ENCODE measurements around the gene TRAM2.

Gene TRAM2

DNA sequence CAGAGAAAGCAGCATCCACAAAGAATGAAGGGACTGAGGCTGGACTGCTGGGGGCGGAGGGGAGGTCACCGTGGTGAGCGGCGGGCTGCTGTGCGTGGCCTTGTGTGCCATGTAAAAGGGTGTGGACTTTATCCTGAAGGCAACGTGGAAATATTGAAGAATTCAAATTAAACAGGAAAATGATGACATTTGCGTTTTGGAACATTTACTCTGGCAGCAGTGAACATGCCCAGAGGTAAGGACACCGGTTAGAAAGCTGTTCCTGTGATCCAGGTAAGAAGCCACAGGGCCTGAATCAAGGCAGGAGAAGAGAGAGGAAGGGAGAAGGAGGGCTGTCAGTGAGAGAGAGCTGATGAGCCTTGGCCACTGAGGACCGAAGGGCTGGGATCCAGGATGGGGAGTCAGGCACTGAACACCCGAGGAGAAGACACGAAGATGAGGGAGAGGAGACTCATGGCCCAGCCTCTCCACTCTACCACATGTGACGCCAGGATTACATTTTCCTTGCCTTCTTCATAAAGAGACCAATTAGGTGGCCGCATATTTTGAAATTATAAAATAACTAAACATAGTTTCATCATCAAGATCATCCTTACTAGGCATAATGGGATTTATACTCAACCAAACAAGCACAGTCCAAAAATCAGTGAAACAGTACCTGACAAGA, 58.4 kb downstream of the TRAM2 start:
- Mint-ChIP-seq H3K4me1 (no peaks in the 10 kb centered on the region), H3K9me3 (no peaks in the 10 kb centered on the region)

DNA sequence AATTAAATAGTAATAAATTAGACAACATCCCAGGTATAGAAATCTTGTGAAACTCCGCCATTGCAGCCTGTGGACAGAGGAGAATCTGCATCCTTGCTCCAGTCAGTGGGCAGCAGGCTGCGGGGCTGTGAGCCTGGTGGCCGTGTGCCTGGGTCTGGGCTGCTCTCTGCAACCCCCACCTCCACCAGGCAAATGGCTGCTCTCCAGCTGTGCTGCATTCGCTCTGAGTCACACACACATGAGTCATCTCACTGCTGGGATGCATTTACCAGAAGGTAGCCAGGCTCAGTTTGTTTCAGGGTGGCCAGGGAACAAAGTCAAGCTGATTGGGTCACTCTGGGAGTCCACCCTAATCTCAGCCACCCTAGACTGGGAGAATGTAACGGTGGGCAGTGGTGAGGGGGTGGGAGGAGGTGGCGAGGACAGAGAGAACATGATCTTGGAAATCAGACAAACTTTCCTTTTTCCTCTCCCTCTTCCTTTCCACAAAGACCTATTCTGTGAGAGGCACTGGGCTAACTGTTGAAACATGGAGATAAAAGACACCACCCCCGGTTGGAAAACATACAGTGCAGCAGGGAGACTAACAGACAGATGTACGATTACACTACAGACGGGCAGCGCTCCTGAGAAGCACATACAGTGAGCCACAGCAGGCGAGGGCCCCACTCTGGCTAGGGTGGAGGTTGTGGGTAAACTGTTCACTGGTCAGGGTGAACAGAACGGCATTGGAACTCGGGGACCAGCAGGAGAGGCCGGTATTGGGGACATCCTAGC, 59.2 kb downstream of the TRAM2 start:
- Mint-ChIP-seq H3K4me1 (no peaks in the 10 kb centered on the region), H3K36me3 (peaks cover 4% of the 10 kb centered on the region)

More for the DNA sequence above, 58.4 kb downstream of the TRAM2 start:
- Mint-ChIP-seq H3K4me3 (no peak overlapping the region), H3K36me3 (peaks cover 4% of the 10 kb centered on the region), H3K27me3 (no peaks in the 10 kb centered on the region), H3K27ac (no peak overlapping the region)

DNA sequence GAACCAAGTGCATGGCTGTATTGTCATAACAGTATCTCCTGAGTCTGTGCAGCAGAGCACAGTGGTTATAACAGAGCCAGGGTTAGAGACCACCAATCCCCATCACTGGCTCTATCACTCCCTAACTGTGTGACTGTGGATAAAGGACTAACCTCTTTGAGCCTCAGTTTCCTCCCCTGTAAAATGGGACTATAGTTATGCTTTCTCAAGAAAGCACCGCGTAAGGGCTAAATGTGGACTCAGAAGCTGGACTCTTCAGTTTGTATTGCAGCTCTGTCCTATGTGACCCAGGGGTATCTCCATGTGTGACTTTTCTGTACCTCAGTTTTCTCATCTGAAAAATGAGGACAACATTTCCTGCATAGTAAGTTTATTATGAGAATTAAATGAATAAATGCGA, 59.9 kb downstream of the TRAM2 start:
- Mint-ChIP-seq H3K27me3 (no peaks in the 10 kb centered on the region), H3K27ac (no peak overlapping the region), H3K9me3 (no peaks in the 10 kb centered on the region), H3K4me1 (no peaks in the 10 kb centered on the region), H3K4me3 (no peak overlapping the region), H3K36me3 (peaks cover 4% of the 10 kb centered on the region)

More for the DNA sequence above, 59.2 kb downstream of the TRAM2 start:
- Mint-ChIP-seq H3K4me3 (no peak overlapping the region), H3K9me3 (no peaks in the 10 kb centered on the region), H3K27me3 (no peaks in the 10 kb centered on the region), H3K27ac (no peak overlapping the region)

DNA sequence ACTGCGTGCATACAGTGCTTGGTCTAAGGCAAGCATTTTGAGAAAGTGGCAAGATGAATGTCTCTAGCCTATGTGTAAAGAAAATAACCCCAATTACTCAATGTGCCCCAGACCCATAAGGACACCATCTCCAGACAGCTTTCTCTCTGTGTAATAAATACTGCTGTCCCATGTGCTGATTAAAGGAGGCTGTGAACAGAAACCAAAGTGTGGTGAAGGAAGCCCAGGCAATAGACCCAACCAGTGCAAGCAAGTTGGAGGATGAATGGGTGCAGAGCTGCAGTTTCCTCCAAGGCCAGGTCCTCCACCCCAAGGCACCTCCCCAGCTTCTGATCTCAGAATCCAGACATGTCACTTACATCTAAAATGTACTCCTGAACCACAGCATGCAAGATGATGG, 60.6 kb downstream of the TRAM2 start:
- H3K4me1 Mint-ChIP-seq, result no peaks in the 10 kb centered on the region
- H3K27ac Mint-ChIP-seq, result no peak overlapping the region
- peaks cover 4% of the 10 kb centered on the region for H3K36me3 Mint-ChIP-seq
- H3K27me3 Mint-ChIP-seq, result no peaks in the 10 kb centered on the region
- no peaks in the 10 kb centered on the region for H3K9me3 Mint-ChIP-seq
- H3K4me3 Mint-ChIP-seq, result no peak overlapping the region

DNA sequence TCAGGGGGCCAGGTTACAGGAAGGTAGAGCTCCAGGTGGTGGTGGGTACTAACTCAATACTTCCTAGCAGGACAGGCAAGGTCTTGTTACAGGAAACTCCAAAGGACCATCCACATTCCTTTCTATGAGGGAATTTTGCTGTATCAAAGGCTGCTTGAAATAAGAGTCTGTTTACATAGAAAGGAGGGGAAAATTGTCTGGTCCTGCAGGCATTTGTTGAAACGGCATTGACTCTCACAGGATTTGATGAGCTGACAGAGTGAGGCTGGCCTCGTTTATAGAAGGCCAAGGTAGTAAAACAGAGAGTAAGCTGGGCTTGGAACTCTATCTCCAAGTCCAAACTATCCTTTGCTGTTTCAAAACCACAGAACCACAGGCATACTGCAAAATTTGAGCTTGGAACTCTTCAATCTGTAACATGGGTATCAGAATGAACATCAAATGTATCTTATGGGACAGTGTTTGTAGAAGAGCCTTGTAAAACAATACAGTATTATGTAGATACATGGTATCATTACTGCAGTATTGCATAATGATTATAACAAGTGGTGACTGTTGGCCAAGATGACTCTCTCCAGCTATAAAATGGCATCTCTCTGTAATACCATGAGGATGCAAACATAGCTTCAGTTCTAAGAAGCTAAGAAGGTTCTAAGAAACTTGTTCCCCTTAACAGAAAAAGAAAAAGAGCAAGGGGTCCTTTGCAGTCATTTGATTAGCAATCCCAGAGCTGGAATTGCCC, 61.5 kb downstream of the TRAM2 start:
- Mint-ChIP-seq H3K9me3 (no peaks in the 10 kb centered on the region), H3K36me3 (peaks cover 4% of the 10 kb centered on the region), H3K4me3 (no peak overlapping the region), H3K27me3 (no peaks in the 10 kb centered on the region), H3K4me1 (no peaks in the 10 kb centered on the region), H3K27ac (no peak overlapping the region)

DNA sequence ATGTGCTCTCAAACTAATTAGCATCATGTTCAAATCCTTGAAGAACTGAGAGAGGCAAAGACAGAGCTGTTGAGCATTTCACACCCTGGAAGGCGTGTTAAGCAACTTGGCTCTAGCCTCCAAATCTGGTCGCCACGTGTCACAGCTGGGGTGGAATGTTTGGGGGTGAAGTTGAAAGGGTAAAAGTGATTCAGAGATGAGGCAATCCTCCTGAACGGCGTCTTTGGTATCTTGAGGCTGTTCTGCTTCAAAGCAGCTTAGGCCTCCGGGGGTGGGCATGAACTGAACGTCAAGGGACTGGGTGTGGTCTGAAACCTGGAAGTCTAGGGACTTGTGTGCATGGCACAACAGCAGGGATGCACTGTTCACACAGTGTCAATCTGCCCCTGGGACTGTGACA, 62.3 kb downstream of the TRAM2 start:
- no peaks in the 10 kb centered on the region for H3K4me1 Mint-ChIP-seq
- no peak overlapping the region for H3K27ac Mint-ChIP-seq
- H3K36me3 Mint-ChIP-seq, result peaks cover 1% of the 10 kb centered on the region
- H3K27me3 Mint-ChIP-seq, result no peaks in the 10 kb centered on the region
- H3K9me3 Mint-ChIP-seq, result no peaks in the 10 kb centered on the region
- no peak overlapping the region for H3K4me3 Mint-ChIP-seq

DNA sequence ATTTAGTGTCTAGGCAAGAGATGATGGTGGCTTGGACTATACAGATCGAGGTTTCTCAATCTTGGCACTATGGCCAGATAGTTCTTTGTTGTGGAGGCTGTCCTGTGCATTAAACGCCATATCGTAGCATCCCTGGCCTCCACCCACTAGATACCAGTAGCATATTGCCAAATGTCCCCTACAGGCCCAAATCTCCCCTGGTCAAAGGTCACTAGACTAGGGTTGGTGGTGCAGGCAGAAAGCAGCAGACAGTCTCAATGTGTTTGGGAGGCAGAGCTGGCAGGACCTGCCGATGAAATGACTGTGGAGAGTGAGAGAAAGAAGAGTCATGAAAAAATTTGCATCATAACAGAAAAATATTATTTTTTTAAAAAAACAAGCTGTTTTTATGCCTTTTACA, 63.0 kb downstream of the TRAM2 start:
- Mint-ChIP-seq H3K9me3 (no peaks in the 10 kb centered on the region), H3K27me3 (no peaks in the 10 kb centered on the region), H3K36me3 (peaks cover 1% of the 10 kb centered on the region), H3K4me3 (no peak overlapping the region), H3K27ac (no peak overlapping the region), H3K4me1 (no peaks in the 10 kb centered on the region)

DNA sequence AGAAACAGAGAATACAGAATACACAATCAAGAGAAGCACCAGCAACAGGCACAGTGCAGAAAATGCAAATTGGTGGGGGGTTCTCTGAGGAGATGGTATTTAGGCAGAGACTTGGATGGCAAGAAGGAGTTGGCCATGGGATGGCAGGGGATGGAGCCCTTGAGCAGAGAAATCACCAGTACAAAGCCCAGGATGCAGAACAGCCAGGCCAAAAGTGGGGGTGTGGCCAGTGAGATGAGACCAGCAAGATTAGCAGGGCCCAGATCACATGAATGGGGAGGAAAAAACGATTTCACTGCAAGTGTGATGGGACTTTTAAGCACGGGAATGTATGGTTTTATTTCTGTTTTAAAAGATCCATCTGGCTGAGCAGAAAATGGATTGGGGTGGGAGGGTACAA, 63.4 kb downstream of the TRAM2 start:
- Mint-ChIP-seq H3K36me3 (peaks cover 1% of the 10 kb centered on the region), H3K4me3 (no peak overlapping the region), H3K27ac (no peak overlapping the region), H3K9me3 (no peaks in the 10 kb centered on the region), H3K4me1 (no peaks in the 10 kb centered on the region), H3K27me3 (no peaks in the 10 kb centered on the region)

DNA sequence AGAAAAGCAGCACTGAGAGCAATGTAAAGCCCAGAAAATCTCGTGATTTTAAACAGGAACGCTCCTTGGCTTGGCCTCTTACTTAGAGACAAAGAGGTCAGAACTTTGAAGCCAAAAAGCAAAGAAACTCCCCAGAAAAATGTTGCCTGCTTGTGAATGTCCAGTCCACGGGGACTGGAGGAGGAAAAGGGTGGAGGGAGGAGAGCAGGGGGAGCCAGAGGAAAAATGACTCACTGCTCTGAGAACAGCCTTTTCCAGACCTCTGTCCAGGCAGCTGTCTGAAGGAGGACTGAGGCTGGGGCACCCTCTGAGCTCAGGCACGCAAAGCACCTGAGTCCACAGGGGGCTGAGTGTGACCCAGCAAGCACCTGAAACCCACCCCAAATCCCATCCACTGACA, 64.7 kb downstream of the TRAM2 start:
- Mint-ChIP-seq H3K9me3 (no peaks in the 10 kb centered on the region), H3K27me3 (no peaks in the 10 kb centered on the region), H3K4me3 (no peak overlapping the region), H3K4me1 (no peaks in the 10 kb centered on the region), H3K36me3 (peaks cover 6% of the 10 kb centered on the region), H3K27ac (no peak overlapping the region)

DNA sequence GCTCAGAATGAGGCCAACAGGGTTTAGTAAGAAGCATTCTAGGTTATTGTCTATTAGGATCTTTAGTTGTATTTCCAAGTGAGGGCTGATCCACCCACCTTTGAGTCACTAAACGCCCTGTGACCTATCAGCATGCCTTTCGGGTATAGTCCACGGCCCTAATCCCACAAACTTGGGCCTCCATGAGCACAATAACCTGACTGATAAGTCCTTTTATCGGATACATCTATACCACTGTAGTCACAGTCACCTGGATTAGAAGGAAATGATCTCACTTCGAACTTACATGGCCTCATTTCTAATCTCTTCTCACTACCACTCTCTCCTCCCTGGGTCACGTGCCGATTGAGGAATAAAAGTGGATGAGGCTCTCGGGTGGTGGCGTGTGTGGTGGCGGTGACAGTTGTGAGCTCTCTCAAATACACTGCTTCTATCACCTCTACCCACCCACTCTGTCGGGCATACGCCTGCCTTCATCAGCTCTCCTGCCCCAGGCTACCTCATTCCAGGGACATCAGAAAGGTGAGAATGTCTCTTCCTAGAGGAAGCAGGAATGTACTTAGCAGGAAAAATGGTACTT, 65.2 kb downstream of the TRAM2 start:
- Mint-ChIP-seq H3K27me3 (no peaks in the 10 kb centered on the region), H3K27ac (no peak overlapping the region), H3K9me3 (no peaks in the 10 kb centered on the region), H3K36me3 (peaks cover 6% of the 10 kb centered on the region), H3K4me3 (no peak overlapping the region), H3K4me1 (no peaks in the 10 kb centered on the region)

DNA sequence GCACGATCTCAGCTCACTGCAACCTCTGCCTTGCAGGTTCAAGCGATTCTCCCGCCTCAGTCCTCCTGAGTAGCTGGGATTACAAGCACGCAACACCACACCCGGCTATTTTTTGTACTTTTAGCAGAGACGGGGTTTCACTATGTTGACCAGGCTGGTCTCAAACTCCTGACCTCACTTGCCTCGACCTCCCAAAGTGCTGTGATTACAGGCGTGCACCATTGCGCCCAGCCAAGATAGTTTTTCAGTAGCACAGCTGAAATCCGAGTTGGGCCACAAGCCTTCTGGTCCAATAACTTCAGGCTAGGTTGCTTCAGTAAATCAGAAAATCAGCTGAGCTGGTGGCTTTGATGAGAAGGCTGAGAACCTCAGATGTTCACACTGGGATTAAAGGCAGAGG, 65.7 kb downstream of the TRAM2 start:
- no peak overlapping the region for H3K4me3 Mint-ChIP-seq
- H3K9me3 Mint-ChIP-seq, result no peaks in the 10 kb centered on the region
- no peak overlapping the region for H3K27ac Mint-ChIP-seq
- no peaks in the 10 kb centered on the region for H3K4me1 Mint-ChIP-seq
- H3K36me3 Mint-ChIP-seq, result peaks cover 6% of the 10 kb centered on the region
- H3K27me3 Mint-ChIP-seq, result no peaks in the 10 kb centered on the region

DNA sequence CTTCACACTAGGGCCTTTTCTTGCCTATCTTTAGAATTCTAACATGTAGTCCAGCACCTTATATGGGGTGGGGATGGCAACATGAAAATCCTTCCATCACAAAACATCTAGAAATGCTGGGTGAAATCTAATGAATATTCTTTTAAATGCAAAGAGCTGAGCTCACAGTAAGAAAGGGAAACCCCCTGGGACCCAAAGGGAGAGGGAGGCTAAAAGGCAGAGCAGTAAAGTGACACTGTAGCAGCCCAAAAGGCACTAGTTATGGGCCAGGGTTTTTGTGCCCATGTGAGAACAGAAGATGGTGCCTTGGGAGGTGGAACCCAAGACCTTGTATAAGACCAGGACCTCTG, 66.7 kb downstream of the TRAM2 start:
- Mint-ChIP-seq H3K4me1 (no peaks in the 10 kb centered on the region), H3K27ac (no peak overlapping the region), H3K4me3 (no peak overlapping the region), H3K27me3 (no peaks in the 10 kb centered on the region), H3K9me3 (no peaks in the 10 kb centered on the region), H3K36me3 (peaks cover 7% of the 10 kb centered on the region)

DNA sequence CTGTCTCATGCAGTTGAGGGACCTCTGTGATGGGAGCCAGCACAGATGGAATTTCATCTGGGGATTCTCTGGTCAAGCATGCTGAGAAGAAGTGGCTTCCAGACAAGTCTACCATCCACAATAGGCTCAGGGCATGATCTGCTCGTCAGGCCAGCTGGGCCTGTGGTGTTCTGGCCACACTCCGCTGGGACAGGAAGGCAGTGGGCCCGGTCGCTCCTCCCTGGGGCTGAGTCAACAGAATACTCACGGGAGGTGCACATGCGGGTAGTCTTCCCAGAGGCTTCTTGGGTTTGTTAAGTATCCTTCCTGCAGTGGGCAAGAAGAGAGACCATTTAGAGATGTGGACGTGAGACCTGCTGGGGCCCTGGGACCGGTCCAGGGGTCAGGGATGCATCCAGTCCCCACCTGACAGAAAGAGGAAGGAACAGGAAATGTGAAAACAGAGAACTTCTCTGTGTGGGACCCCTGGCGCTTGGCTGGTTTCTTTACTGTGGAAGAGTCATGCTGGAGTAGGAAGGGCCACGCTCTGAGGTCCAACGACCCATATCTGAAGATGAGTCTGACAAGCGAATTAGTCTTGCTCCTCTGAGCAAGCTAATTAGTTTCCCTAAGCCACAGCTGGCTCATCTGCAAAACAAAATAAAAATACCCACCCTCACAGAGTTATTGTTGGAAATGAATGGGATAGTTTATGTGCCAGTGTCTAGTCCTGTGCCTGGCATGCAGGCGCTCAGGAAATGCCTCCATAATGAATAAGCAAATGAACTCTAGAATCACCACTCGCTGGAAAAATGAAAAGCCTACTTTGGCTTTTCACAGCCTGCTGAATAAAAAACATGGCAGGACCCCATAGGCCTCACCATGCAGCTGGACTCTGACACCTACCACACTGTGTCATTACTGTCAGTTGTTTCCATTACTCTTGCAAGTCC, 67.3 kb downstream of the TRAM2 start:
- no peak overlapping the region for H3K27ac Mint-ChIP-seq
- no peaks in the 10 kb centered on the region for H3K4me1 Mint-ChIP-seq
- peaks cover 7% of the 10 kb centered on the region for H3K36me3 Mint-ChIP-seq

DNA sequence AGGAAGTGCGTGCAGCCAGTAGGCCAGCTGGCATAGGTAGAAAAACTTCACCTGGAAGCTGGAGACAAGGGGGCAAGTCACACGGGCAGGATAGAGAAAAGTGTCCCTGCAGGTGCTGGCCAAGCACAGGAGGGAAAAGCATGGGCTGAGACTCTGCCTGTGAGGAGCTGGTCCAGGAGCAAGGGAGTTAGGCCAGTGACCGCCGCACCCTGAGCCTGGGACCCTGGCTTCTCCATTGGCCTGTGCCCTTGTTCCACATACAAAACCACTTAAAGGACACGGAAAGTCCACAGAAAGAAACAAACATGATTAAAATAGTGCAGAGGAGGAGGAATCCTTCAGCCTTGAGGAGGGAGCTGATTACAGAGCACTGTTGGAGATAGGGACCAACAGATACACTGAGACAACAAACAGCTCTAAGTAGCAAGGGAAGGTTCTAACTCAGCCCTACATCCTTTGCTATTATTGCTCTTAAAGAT, 68.6 kb downstream of the TRAM2 start:
- Mint-ChIP-seq H3K4me3 (no peak overlapping the region), H3K9me3 (no peaks in the 10 kb centered on the region), H3K27ac (no peak overlapping the region), H3K4me1 (no peaks in the 10 kb centered on the region), H3K36me3 (peaks cover 7% of the 10 kb centered on the region), H3K27me3 (no peaks in the 10 kb centered on the region)

More for the DNA sequence above, 67.3 kb downstream of the TRAM2 start:
- Mint-ChIP-seq H3K4me3 (no peak overlapping the region), H3K27me3 (no peaks in the 10 kb centered on the region), H3K9me3 (no peaks in the 10 kb centered on the region)

All from activated naive CD4-positive, alpha-beta T cell treated with anti-CD3 and anti-CD28 coated beads, Interleukin-2, amount 50 U/mL, for 24 hours (primary cell).